ENCODE data around the gene MRTFB.

MRTFB gene

DNA sequence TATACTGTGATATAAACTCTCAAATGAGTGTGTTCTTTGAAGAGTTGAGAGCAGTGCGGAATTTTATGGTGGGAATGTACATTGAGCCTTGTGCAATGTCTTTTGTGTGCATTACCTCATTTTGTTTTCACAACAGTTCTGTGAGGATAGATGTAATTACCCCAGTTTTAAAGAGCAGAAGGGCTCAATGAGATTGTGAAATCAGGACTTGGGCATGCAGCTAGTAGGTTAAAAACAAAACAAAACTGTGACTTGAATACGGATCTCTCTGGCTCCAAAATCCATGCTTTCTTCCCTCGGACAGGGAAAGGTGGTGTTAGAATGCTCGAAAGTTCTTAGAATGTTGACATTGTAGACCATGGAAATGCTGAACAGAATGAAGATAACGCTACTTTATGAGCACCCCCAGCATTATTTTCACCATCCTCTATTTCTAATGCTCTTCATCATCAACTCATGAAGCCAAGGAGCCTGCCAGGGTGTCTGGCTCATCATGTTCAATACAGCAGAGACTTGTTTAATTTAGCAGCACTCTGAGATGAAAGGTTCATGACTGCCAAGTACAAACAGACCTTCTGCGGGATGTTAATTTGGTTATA is 17.1 kb downstream of the MRTFB start:
- no peaks in the 10 kb centered on the region for H3K27me3 Mint-ChIP-seq

GRCh38 chr16:14089283-14089823 is 18.2 kb downstream of the MRTFB start:
- H3K4me3 Mint-ChIP-seq: no peak overlapping the region
- no peaks in the 10 kb centered on the region for H3K27me3 Mint-ChIP-seq
- peaks cover 66% of the 10 kb centered on the region for H3K4me1 Mint-ChIP-seq

More for the DNA sequence above, 17.1 kb downstream of the MRTFB start:
- Mint-ChIP-seq H3K4me3 (no peak overlapping the region), H3K9me3 (no peaks in the 10 kb centered on the region), H3K36me3 (peaks cover 12% of the 10 kb centered on the region), H3K27ac (no peak overlapping the region), H3K4me1 (peaks cover 59% of the 10 kb centered on the region)

GRCh38 chr16:14092561-14092960 is 21.4 kb downstream of the MRTFB start:
- Mint-ChIP-seq H3K9me3 (no peaks in the 10 kb centered on the region), H3K27ac (no peak overlapping the region), H3K27me3 (no peaks in the 10 kb centered on the region), H3K4me1 (peaks cover 61% of the 10 kb centered on the region), H3K36me3 (peaks cover 11% of the 10 kb centered on the region), H3K4me3 (no peak overlapping the region)

More at GRCh38 chr16:14089283-14089823, 18.2 kb downstream of the MRTFB start:
- H3K9me3 Mint-ChIP-seq: no peaks in the 10 kb centered on the region
- H3K36me3 Mint-ChIP-seq: peaks cover 8% of the 10 kb centered on the region
- H3K27ac Mint-ChIP-seq: no peak overlapping the region

DNA sequence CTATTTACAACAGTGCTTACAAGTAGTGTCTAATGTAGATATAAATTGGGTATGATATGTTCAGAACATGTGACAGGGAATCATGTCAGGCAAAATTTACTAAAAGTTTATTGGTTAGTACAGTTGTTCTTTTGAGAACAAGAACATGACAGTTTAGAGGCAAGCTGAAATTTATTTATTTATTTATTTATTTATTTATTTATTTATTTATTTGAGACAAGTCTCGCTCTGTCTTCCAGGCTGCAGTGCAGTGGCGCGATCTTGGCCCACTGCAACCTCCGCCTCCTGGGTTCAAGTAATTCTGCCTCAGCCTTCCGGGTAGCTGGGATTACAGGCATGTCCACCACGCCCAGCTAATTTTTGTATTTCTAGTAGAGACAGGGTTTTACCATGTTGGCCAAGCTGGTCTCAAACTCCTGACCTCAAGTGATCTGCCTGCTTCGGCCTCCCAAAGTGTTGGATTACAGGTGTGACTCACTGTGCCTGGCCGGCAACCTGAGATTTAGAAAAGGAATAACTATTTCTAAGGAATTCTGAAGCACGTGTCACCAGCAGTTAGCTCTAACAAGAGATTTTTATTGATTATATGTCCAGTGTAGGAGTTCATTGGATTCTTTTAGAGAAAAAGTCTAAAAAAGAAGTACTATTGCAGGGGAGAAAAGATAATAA is 24.9 kb downstream of the MRTFB start:
- no peak overlapping the region for H3K4me3 Mint-ChIP-seq
- H3K27me3 Mint-ChIP-seq: no peaks in the 10 kb centered on the region
- peaks cover 54% of the 10 kb centered on the region for H3K4me1 Mint-ChIP-seq

GRCh38 chr16:14097182-14097959 is 26.3 kb downstream of the MRTFB start:
- Mint-ChIP-seq H3K4me3 (no peak overlapping the region), H3K4me1 (peaks cover 58% of the 10 kb centered on the region), H3K27ac (no peak overlapping the region), H3K36me3 (peaks cover 9% of the 10 kb centered on the region), H3K27me3 (no peaks in the 10 kb centered on the region), H3K9me3 (no peaks in the 10 kb centered on the region)

More for the DNA sequence above, 24.9 kb downstream of the MRTFB start:
- Mint-ChIP-seq H3K9me3 (no peaks in the 10 kb centered on the region), H3K27ac (no peak overlapping the region), H3K36me3 (peaks cover 10% of the 10 kb centered on the region)

DNA sequence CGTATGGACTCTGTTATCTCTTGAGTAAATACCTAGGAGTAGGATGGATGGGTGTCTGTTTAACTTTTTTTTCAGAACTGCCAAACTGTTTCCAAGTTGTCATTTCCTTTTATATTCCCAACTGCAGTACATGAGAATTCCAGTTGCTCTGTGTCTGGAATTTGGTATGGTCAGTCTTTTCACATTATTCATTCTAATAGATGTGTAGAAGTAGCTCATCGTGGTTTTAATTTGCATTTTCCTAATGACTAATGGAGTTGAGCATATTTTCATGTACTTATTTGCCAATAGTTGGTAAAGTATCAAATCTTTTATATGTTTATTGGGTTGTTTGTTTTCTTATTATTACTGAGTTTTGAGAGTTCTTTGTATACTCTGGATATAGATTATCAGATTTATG is 27.0 kb downstream of the MRTFB start:
- Mint-ChIP-seq H3K4me1 (peaks cover 58% of the 10 kb centered on the region), H3K4me3 (no peak overlapping the region), H3K27ac (no peak overlapping the region), H3K27me3 (no peaks in the 10 kb centered on the region), H3K9me3 (no peaks in the 10 kb centered on the region), H3K36me3 (peaks cover 9% of the 10 kb centered on the region)

DNA sequence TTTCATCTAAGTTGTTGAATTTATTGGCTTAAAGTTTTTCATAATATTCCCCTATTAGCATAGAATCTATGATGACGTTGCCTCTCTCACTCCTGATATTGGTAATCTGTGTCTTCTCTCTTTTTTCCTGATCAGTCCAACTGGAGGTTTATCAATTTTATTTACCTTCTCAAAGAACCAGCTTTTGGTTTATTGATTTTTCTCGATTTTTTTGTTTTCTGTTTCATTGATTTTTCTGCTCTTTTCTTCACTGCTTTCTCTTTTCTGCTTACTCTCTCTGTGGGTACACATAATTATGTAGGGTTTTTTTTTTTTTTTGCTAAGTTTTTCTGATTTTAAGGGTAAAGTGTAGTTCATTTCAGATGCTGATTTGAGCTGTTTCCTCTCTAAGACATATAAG is 29.7 kb downstream of the MRTFB start:
- Mint-ChIP-seq H3K36me3 (peaks cover 9% of the 10 kb centered on the region), H3K4me3 (no peak overlapping the region), H3K27me3 (no peaks in the 10 kb centered on the region), H3K27ac (no peak overlapping the region), H3K4me1 (peaks cover 61% of the 10 kb centered on the region), H3K9me3 (no peaks in the 10 kb centered on the region)

DNA sequence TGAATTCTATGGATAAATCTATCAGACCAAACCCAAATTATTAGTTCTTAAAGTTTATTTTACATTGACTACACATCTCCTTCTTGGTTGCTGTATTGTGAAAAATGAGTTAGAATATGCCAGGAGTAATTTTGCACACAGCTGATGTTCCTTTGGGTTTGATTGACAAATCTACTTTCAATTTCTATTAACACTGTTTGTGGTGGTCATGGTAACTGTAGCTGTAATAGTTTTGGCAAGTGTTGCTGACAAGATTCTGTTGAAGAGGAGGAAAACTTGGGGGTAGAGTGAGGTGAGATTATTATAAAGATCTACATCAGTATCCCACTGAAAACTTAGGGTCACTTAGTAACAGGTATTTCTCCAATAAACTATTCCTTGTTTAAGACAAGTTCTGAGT is 30.3 kb downstream of the MRTFB start:
- Mint-ChIP-seq H3K9me3 (no peaks in the 10 kb centered on the region), H3K27ac (no peak overlapping the region), H3K36me3 (peaks cover 7% of the 10 kb centered on the region), H3K4me1 (peaks cover 62% of the 10 kb centered on the region), H3K27me3 (no peaks in the 10 kb centered on the region), H3K4me3 (no peak overlapping the region)

GRCh38 chr16:14102925-14103720 is 32.0 kb downstream of the MRTFB start:
- Mint-ChIP-seq H3K9me3 (no peaks in the 10 kb centered on the region), H3K36me3 (peaks cover 3% of the 10 kb centered on the region), H3K27ac (no peak overlapping the region), H3K27me3 (no peaks in the 10 kb centered on the region), H3K4me1 (peaks cover 62% of the 10 kb centered on the region), H3K4me3 (no peak overlapping the region)

DNA sequence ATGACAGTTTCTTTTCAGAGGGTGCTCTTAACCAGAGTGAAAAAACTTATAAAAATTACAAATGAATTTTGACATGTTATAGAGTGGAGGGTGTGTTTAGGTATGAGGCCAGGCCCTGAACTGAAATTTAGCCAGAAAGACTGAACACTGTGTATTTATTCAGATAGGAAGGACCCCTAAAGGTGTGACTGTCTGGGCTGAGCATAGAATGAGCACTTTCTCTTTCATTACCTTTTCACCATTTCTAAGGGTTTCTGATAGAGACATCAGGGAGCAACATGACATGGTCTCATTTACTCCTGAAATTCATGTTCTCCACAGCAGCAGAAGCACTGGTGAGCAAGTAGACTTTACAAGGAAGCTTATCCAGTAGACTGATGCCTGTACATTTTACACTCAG is 32.9 kb downstream of the MRTFB start:
- no peaks in the 10 kb centered on the region for H3K27me3 Mint-ChIP-seq

DNA sequence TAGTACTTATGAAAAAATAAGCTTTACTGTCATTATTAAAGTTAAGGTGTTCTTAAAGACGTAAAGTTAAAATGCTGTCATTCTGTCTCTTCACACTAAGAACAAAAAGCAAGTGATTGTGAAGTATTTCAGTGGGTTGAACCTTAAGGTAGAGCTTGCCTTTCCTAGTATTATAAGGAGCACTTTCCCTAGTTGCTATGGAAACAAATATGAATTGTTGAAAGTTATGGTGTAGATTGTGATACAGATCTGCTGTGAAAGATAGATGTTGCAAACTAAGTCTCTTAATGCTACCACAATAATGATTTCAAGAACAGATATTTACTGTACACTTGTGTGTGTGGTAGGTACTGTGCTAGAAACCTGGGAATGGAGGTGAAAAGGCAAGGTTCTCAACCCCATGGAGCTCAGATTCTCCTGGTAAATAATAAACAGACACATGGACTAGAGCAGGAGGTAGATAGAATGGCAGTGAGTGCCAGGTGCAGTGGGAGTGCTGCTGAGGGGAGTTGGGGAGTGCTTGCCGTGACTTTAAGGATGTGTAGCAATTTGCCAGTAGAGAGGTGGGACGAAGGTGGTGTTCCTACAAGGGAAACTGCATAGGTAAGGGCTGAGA is 34.7 kb downstream of the MRTFB start:
- no peaks in the 10 kb centered on the region for H3K9me3 Mint-ChIP-seq
- H3K36me3 Mint-ChIP-seq: no peaks in the 10 kb centered on the region
- peaks cover 72% of the 10 kb centered on the region for H3K4me1 Mint-ChIP-seq
- no peak overlapping the region for H3K4me3 Mint-ChIP-seq
- H3K27ac Mint-ChIP-seq: no peak overlapping the region
- no peaks in the 10 kb centered on the region for H3K27me3 Mint-ChIP-seq

More for the DNA sequence above, 32.9 kb downstream of the MRTFB start:
- H3K4me3 Mint-ChIP-seq: no peak overlapping the region
- no peaks in the 10 kb centered on the region for H3K9me3 Mint-ChIP-seq
- H3K36me3 Mint-ChIP-seq: peaks cover 3% of the 10 kb centered on the region
- peaks cover 68% of the 10 kb centered on the region for H3K4me1 Mint-ChIP-seq
- no peak overlapping the region for H3K27ac Mint-ChIP-seq

DNA sequence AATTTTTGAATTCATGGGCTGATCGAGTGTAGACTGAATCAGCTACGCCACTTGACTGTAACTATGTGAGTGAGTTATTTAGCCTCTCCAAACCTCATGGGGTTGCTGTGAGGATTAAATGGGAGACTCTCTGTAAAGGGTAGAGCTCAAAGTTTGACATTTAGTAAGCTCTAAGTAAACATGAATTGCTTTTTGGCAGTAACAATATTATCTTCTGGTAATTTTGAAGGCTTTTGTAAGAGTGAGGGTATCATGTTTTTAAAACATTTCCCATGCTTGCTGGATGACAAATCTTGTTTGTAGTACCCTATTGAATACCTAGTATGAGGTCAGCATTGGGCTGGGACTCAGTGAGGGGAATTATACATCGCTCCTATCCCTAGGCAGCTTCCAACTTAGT is 35.3 kb downstream of the MRTFB start:
- H3K27me3 Mint-ChIP-seq: no peaks in the 10 kb centered on the region
- H3K9me3 Mint-ChIP-seq: no peaks in the 10 kb centered on the region
- no peak overlapping the region for H3K27ac Mint-ChIP-seq
- peaks cover 70% of the 10 kb centered on the region for H3K4me1 Mint-ChIP-seq
- no peaks in the 10 kb centered on the region for H3K36me3 Mint-ChIP-seq
- no peak overlapping the region for H3K4me3 Mint-ChIP-seq

GRCh38 chr16:14106961-14107360 is 35.8 kb downstream of the MRTFB start:
- Mint-ChIP-seq H3K36me3 (no peaks in the 10 kb centered on the region), H3K9me3 (no peaks in the 10 kb centered on the region), H3K27ac (no peak overlapping the region), H3K27me3 (no peaks in the 10 kb centered on the region), H3K4me1 (peaks cover 68% of the 10 kb centered on the region), H3K4me3 (no peak overlapping the region)

DNA sequence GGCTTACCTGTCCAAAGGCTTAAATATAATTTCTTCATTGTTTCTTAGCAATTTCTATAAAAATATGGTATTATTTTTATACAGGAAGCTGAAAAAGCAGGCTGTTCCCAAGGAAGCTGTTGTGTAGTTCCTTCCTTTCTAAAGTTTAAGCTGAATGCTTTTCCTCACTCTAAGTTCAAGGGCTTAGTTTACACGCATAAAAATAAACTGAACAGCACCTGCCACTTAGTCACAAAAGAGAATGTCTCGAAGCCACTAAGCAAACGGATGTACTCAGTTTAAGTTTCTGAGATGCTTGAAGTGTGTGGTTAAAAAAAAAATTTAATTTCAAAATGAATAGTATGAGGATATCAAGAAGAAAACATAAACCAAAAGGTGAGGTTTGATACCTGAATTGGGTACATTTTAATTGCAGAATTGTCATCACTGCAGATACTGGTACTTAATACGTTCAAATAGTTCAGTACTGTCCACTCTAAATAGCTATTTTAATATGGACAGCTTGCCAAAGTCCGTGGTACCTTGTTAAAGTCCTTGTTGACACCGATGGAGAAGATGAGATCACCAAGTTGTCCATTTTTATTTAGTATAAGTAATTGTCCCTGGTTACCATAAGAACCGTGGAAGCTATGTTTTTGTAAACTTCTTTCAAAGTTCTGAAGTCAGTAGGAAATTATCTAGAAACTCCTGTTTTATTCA is 38.1 kb downstream of the MRTFB start:
- Mint-ChIP-seq H3K4me3 (no peak overlapping the region), H3K36me3 (no peaks in the 10 kb centered on the region), H3K9me3 (no peaks in the 10 kb centered on the region), H3K4me1 (peaks cover 60% of the 10 kb centered on the region), H3K27me3 (no peaks in the 10 kb centered on the region), H3K27ac (no peak overlapping the region)

Data from activated naive CD4-positive, alpha-beta T cell treated with anti-CD3 and anti-CD28 coated beads, Interleukin-2, amount 50 U/mL, for 24 hours (primary cell).